Parathyroid adenoma (tissue), 2 donors: Measurements from ENCODE around the gene SERPINI1.

Experiments used
- H2AFZ ChIP-seq: fragments of 300-600 bp; sonication (generic); one replicate; pipeline ENCODE4 v1.7.0; 2017; ENCODE audit warnings: antibody characterized with exemption, mild to moderate bottlenecking
- H3K27ac ChIP-seq: fragments of 300-600 bp; sonication (generic); one replicate; pipeline ENCODE4 v1.7.0; 2017
- H3K27me3 ChIP-seq: fragments of 300-600 bp; sonication (generic); one replicate; pipeline ENCODE4 v1.7.0; 2017; ENCODE audit warnings: low read length; ENCODE audit not compliant: control insufficient read depth, insufficient read depth
- H3K36me3 ChIP-seq: fragments of 300-600 bp; sonication (generic); one replicate; pipeline ENCODE4 v1.7.0; 2017; ENCODE audit warnings: low read length; ENCODE audit not compliant: control insufficient read depth, insufficient read depth
- H3K4me1 ChIP-seq: fragments of 300-600 bp; sonication (generic); one replicate; pipeline ENCODE4 v1.7.0; 2017; ENCODE audit warnings: control low read depth
- H3K4me2 ChIP-seq: fragments of 300-600 bp; sonication (generic); one replicate; pipeline ENCODE4 v1.7.0; 2017; ENCODE audit warnings: low read length
- H3K4me3 ChIP-seq: fragments of 300-600 bp; sonication (generic); one replicate; pipeline ENCODE4 v1.7.0; 2017; ENCODE audit warnings: low read depth, low read length
- H3K79me2 ChIP-seq: fragments of 300-600 bp; sonication (generic); one replicate; pipeline ENCODE4 v1.7.0; 2017; ENCODE audit warnings: control low read depth
- H3K9ac ChIP-seq: fragments of 300-600 bp; sonication (generic); one replicate; pipeline ENCODE4 v1.7.0; 2017; ENCODE audit warnings: mild to moderate bottlenecking
- H3K9me3 ChIP-seq: fragments of 300-600 bp; sonication (generic); one replicate; pipeline ENCODE4 v1.7.0; 2017; ENCODE audit warnings: low read length; ENCODE audit not compliant: control insufficient read depth
- TF ChIP-seq, protein P1 (sequence below): fragments of 300-600 bp; sonication (generic); IDR thresholded peaks from one replicate; pipeline ENCODE4 v1.7.0; 2017; ENCODE audit warnings: antibody characterized with exemption, mild to moderate bottlenecking
- donor health status: primary hyperparathyroidism.

The SERPINI1 gene

DNA sequence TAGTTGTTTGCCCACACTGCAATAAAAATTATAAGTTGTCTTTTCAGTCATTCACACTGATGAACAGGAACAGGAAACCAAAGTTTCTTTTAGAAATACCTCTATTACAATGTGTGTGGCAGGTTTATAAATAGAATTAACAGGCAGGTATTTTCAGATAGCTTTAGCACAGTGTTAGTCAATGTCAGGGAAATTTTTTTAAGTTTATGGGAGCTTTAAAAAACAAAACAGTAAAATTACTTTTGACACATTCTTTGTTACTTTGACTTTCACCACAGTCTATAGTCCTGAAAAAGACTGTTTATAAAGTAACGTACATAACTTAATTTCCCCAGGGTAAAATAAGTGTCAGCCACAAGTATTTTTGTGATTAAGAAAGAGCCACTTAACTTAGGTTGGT, 38.1 kb downstream of the SERPINI1 start:
- no peaks in the 10 kb centered on the region for H3K79me2 ChIP-seq
- H3K27me3 ChIP-seq: no peaks in the 10 kb centered on the region
- no peaks in the 10 kb centered on the region for H3K9me3 ChIP-seq
- no peaks in the 10 kb centered on the region for H3K36me3 ChIP-seq
- H3K4me1 ChIP-seq: peaks cover 7% of the 10 kb centered on the region
- no peak overlapping the region for H3K4me2 ChIP-seq
- TF ChIP-seq, protein P1, sequence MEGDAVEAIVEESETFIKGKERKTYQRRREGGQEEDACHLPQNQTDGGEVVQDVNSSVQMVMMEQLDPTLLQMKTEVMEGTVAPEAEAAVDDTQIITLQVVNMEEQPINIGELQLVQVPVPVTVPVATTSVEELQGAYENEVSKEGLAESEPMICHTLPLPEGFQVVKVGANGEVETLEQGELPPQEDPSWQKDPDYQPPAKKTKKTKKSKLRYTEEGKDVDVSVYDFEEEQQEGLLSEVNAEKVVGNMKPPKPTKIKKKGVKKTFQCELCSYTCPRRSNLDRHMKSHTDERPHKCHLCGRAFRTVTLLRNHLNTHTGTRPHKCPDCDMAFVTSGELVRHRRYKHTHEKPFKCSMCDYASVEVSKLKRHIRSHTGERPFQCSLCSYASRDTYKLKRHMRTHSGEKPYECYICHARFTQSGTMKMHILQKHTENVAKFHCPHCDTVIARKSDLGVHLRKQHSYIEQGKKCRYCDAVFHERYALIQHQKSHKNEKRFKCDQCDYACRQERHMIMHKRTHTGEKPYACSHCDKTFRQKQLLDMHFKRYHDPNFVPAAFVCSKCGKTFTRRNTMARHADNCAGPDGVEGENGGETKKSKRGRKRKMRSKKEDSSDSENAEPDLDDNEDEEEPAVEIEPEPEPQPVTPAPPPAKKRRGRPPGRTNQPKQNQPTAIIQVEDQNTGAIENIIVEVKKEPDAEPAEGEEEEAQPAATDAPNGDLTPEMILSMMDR: no peak
- H3K9ac ChIP-seq: no peak overlapping the region
- H3K4me3 ChIP-seq: no peak overlapping the region
- no peak overlapping the region for H2AFZ ChIP-seq
- no peak overlapping the region for H3K27ac ChIP-seq

- H2AFZ ChIP-seq: no peak overlapping the region
- H3K27ac ChIP-seq: peak overlapping the region; percentile 48
- no peak overlapping the region for H3K9ac ChIP-seq
- H3K9me3 ChIP-seq: no peaks in the 10 kb centered on the region
- H3K4me2 ChIP-seq: no peak overlapping the region
- H3K4me3 ChIP-seq: no peak overlapping the region
- no peaks in the 10 kb centered on the region for H3K27me3 ChIP-seq
- no peaks in the 10 kb centered on the region for H3K79me2 ChIP-seq
- TF ChIP-seq, protein P1: no peak
- H3K4me1 ChIP-seq: peaks cover 7% of the 10 kb centered on the region
- H3K36me3 ChIP-seq: no peaks in the 10 kb centered on the region
Measured at GRCh38 chr3:167776066-167776685, 40.7 kb downstream of the SERPINI1 start.

- no peaks in the 10 kb centered on the region for H3K9me3 ChIP-seq
- no peak overlapping the region for H3K9ac ChIP-seq
- H3K27me3 ChIP-seq: no peaks in the 10 kb centered on the region
- peak overlapping the region; percentile 8 for H2AFZ ChIP-seq
- TF ChIP-seq, protein P1: no peak
- H3K36me3 ChIP-seq: no peaks in the 10 kb centered on the region
- peaks cover 7% of the 10 kb centered on the region for H3K4me1 ChIP-seq
- no peak overlapping the region for H3K4me3 ChIP-seq
- no peaks in the 10 kb centered on the region for H3K79me2 ChIP-seq
- H3K27ac ChIP-seq: peak overlapping the region; percentile 48
- no peak overlapping the region for H3K4me2 ChIP-seq
Measured at GRCh38 chr3:167777356-167777755, 41.8 kb downstream of the SERPINI1 start.

DNA sequence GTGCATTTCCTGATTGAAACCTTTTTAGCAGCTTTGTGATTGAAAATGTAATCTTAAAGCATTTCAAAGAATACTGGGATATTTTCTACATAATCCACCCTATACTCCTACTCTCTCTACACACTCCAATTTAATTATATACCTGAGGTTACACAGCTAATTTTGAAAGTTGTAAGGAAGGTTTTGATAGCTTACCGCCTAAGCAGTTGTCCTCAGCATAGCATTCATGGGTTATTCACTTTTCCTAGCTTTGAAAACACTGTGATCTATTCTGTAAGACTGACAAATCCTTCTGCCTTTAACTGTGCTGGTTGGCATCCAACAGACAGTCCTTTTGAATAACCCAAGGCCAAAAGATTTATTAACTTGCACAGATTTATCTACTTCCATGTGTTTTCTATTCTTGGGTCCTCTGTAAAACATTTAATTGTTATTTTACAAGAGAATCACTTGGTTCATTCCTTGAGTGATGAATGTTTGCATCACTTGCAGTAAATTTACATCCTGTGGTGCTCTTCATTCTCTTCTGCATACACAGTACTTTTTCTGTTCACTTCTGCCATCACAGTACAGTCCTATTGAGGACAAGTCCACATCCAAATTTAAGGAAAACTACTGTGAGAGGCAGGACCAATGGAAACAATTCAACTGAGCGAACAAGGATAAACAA, 44.8 kb downstream of the SERPINI1 start:
- TF ChIP-seq, protein P1: no peak
- Histone ChIP-seq H3K27me3 (no peaks in the 10 kb centered on the region), H3K9ac (no peak overlapping the region), H3K4me2 (no peak overlapping the region), H3K27ac (no peak overlapping the region), H3K4me1 (peaks cover 7% of the 10 kb centered on the region), H3K4me3 (no peak overlapping the region), H3K79me2 (no peaks in the 10 kb centered on the region), H3K9me3 (no peaks in the 10 kb centered on the region), H3K36me3 (no peaks in the 10 kb centered on the region), H2AFZ (no peak overlapping the region)

GRCh38 chr3:167783781-167784180, 48.3 kb downstream of the SERPINI1 start:
- no peak overlapping the region for H3K9ac ChIP-seq
- no peak overlapping the region for H2AFZ ChIP-seq
- no peaks in the 10 kb centered on the region for H3K79me2 ChIP-seq
- H3K4me3 ChIP-seq: no peak overlapping the region
- no peaks in the 10 kb centered on the region for H3K36me3 ChIP-seq
- no peak overlapping the region for H3K27ac ChIP-seq
- no peaks in the 10 kb centered on the region for H3K27me3 ChIP-seq
- no peaks in the 10 kb centered on the region for H3K9me3 ChIP-seq
- H3K4me2 ChIP-seq: no peak overlapping the region
- H3K4me1 ChIP-seq: peaks cover 3% of the 10 kb centered on the region
- TF ChIP-seq, protein P1: no peak
